Measurements from ENCODE around the gene COMMD3.
"Not testable (repeated sequence)": the region's sequence is repeated elsewhere in the genome, so short reads cannot be mapped to it uniquely, and the experiment has no call there.

The COMMD3 gene

DNA sequence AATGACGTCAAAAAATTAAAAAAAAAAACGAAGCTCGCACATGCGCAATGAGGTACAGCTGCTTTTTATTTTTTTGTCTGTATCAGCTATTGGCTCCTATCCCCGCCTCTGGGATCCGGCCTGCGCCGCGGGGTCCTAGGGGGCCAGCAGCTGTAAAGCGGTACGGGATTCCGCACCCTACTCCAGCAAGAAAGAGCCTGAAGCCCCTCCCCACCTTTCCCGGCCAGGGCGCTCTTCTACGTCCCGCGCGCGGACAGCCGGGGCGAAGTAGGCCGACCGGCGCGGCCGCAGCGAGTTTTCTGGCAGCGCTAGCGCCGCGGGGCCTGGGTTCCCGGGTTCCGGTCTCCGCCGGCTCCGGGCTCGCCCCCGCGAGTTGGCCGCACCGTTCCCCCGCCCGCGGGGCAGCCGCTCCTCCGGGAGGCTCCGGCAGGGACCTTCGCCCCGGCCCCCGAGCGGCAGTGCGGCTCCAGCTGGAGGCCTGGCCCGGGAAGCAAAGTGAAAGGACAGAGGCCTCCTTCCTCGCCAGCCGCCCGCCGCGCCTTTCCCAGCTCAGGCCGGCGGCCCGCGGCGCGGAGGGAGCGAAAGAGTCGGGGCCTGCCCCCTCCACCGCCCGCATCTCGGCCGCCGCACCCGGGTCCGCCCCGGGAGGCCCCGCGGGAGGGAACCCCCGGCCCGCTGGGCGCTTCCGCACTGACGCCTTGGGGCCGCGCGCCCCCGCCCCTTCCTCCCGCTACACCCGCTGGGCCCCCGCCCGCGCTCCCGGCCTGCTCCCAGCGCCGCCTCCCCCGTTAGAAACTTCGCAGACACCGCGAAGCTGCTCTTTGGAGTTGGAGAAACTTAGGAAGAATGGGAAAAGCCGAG is 24.4 kb downstream of the COMMD3 start:
- DNase-seq = no peak

DNA sequence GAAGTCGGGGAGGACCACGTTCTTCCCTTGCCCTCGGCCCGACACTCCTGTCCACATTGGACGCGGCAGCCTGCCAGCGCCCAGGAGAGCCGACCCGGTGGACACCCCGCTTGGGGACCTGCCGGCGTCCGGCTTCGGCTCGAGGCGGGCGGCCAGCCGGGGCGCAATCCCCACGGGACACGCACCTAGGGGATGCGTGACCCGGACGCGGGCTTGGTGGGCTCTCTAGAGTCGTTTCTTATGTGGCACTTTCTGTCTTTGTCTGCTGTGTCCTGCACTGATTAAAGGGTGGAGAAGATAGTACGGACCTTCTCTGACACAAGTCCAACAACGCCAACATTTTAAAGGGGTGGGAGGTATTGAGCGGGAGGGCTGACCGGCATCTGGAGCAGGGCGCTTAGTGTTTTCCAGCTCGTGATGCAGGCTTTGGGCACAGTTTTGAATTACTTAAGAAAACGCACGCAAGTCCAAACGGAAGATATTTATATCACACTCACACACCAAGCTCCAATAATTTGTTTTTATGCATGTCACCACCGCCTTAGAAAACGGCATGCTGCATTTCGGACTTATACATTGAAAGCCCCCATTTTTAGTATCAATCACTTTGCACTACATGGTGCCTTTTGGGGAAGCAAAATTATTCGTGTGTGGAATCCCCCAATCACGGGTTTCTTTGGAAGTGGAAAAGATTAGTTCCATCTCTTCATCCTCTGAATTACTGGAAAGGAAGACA is 25.2 kb downstream of the COMMD3 start:
- DNase-seq = no peak

- DNase-seq = no peak
Observed at GRCh38 chr10:22341926-22342196, 25.7 kb downstream of the COMMD3 start.

GRCh38 chr10:22342421-22342820 is 26.2 kb downstream of the COMMD3 start:
- DNase-seq = no peak

GRCh38 chr10:22343731-22344130 is 27.5 kb downstream of the COMMD3 start:
- DNase-seq = no peak

DNA sequence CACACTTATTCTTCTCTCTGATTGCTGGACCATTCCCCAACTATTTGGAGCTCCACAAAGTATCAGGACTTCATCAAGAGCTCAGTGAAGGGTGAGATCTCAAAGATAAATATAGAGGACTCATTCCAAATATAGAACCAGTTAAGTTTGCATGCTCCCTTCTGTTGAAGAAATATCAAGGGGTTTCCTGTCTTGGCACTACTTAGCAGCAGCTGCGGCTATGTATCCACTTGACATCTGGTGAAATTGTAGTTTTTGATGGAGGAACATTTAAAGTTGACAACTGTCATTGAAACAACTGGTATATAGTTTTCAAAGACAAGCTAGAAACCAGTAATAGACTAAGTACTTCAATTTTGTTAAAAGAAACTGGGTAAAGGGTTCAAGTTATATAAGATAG is 28.1 kb downstream of the COMMD3 start:
- no peak for DNase-seq

DNA sequence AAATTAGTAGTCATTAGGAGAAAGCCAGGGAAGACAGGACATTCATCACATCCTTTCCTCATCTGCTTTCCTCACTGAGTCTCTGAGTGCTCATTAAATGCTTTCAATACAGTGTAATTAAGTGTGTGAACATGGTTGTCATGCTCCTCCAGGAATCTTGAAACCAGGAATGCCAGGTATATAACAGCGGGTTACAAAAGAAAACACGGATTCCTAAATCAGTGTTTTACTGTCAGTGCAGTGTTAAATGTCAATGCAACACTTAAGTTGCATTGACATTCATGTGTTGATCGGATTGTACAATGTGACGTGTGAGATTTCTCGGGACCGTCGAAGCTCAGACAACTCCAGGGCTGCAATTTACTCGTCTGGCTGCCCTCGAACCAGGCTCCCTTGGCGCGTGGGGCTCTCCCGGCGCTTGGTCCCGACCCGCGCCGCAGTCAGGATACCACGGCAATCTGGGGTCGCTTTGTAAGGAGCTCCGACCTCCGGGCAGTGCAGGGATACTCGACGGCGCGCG is 28.7 kb downstream of the COMMD3 start:
- DNase-seq = no peak

DNA sequence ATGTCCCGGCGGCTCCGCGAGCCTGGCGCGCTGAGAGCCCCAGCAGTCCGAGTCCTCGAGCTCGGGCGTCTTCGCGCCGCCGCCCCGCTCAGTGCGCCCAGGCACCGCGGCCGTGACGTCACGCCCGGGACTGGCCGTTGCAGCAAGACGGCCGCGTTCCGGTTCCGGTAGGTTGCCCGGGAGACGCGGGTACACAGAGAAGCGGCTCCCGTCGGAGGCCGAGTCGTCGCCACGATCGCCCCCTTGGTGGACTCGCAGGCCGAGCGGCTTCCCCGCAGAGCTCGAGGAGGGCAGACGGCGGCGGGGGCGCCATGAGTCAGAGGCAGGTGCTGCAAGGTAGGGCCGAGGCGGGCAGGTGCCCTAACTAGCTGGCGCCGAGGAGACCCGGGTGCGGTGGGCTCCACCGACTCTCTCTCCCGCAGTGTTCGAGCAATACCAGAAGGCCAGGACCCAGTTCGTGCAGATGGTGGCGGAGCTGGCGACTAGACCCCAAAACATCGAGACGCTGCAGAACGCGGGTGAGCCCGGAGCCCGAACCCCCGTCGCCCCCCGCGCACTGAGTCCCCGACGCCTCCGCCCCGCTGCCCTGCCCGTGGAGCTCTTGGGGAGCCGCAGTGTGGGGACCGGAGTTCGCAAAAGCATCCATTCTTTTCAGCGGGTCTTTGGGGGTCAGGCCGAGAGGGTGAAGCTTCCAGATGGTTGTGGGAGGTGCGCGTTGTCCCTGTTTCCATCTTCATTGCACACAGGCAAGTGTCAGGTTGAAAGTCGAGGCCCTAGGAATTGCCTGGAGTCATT is 29.3 kb downstream of the COMMD3 start, which contains the start of gene SPAG6:
TSS of gene SPAG6 (plus strand) at position 196 of the 795 bp plus-strand sequence. CDS start at position 312, 116 bp downstream.
- DNase-seq = no peak

GRCh38 chr10:22346096-22346661 is 30.0 kb downstream of the COMMD3 start:
- DNase-seq = no peak

DNA sequence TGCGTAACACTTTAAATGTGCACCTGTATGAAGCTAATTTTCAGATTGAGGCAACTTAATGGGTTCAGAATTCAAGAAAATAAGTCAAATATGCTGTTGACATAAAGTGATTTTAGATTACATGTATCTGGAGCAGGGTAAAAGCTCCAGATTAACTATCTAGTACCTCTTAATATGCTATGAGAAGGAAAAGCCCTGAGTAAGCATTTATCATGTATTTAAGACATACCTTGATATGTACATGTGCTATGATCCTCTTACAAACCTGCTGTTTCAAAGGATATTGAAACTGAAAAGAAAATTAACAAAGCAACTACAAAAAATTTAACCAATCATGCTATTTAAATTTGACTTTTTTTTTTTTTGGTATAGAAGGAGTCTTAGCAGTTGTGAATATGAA is 33.6 kb downstream of the COMMD3 start:
- DNase-seq = no peak

DNA sequence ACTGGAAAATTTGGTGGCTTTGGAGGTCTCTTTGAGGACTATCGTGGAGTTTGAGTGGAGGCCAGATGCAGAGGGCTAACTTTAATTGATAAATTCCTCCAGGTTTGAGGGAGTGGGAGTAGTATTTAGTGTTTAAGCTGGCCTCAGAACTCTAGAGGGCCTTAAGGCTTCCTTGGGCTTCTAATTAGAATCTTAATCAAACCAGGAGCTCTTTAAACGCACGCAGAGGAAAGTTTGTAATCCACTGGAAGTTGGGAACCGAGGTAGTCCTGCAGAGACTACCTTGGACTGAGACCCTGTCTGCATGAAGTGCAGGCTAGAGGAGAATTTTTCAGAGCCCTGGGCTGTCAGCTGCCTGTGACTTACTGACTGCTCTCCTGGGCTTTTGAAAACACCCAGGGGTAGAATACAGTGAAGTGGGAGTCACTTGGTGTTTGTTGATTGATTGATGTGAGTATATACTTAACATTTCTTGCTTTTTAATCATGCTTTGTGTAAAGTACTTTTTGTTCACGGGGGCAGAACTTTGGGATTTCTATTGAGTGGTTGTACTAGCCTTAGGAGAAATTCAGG is 35.0 kb downstream of the COMMD3 start:
- DNase-seq = no peak

DNA sequence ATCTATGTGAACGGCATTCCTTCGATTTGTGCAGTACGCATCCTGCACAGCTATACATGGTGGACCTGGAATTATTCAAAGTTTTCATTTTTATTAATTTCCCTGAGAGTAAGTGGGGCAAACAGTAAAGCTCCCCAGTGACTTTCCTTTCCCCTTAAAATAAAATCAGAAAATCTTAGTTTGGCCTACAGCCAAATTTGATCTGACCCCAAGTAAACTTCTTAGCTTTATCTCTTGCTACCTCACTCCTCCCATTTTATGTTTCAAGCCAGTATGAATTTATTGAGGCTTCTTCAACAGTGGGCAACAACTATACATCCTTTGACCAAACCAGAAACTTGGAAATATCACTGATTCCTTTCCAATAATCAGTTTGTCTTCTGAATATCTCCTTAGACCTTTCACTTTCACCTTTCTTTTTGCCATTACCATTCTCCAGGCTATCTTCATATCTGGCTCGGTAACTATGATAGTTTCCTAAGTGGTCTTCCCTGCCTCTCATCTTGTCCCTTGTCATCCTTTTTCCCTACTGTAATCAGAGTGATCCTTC is 40.2 kb downstream of the COMMD3 start:
- DNase-seq = no peak

GRCh38 chr10:22357770-22358169 is 41.6 kb downstream of the COMMD3 start:
- not testable (repeated sequence) for DNase-seq

DNA sequence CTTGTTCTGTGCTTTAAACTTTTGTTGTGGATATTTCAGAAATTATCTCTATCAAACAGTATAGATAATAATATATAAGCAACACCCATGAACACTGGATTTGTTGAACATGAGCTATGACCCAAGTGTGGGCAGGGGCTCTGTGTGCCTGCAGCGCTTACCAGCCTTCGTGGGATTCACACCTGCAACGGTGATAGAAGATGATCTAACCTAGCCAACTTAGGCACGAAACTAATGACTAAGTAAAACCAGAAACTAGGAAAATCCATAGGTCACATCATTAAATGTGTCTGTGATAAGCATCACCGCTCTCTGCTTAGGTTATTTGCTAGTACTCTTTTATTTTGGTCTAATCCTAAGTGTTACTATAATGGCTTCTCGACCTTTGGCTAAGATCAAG is 47.1 kb downstream of the COMMD3 start:
- DNase-seq = no peak

GRCh38 chr10:22364407-22365140 is 48.4 kb downstream of the COMMD3 start:
- no peak for DNase-seq

GRCh38 chr10:22365233-22365632 is 49.0 kb downstream of the COMMD3 start:
- DNase-seq = no peak

GRCh38 chr10:22365644-22366434 is 49.7 kb downstream of the COMMD3 start:
- no peak for DNase-seq

- no peak for DNase-seq
Observed at GRCh38 chr10:22366435-22366703, 50.2 kb downstream of the COMMD3 start.

DNA sequence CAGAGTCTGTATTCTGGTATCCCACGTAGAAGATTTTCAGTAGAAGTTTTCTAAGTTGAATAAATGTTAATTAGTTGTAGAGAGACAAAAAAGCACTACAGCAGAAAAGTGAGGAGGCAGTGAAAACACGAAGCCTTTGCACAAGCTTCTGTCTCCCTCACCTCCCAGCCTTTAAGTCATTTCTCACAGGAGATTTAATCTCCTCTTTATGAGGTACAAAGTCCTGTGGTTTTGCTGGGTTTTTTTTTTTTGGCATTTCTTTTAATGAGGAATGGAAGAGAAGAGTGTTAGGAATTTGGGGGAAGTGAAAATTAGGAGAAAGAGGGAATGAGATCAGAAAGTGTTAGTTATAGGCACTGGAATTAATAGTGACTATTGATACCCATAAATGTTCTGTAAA is 50.6 kb downstream of the COMMD3 start:
- no peak for DNase-seq

- DNase-seq = no peak
Observed at GRCh38 chr10:22367471-22367870, 51.3 kb downstream of the COMMD3 start.

- no peak for DNase-seq
Observed at GRCh38 chr10:22368402-22368801, 52.2 kb downstream of the COMMD3 start.

Measured in activated CD4-positive, alpha-beta T cell treated with anti-CD3 and anti-CD28 coated beads for 1 hour (primary cell).